HepG2 (cell line): Measurements from ENCODE around the gene HYAL1. TPM values are rescaled to one million over a fixed set of nuclear protein-coding genes. Genes with fewer than 3 reads are reported as not detected.
A peak's percentile ranks its signal among the peaks of the same experiment; 100 is the strongest.

Experiments
- CTCF ChIP-seq: sonication (generic); formaldehyde crosslinking; IDR thresholded peaks from 2 replicates; pipeline ENCODE4 v1.5.0; 2020; ENCODE audit warnings: mild to moderate bottlenecking, missing genetic modification reagents, moderate library complexity
- FOXO4 ChIP-seq: sonication (generic); formaldehyde crosslinking; conservative IDR thresholded peaks from 2 replicates; pipeline ENCODE4 v1.8.1; 2023; ENCODE audit warnings: missing genetic modification reagents
- FOXP4 ChIP-seq: sonication (generic); formaldehyde crosslinking; IDR thresholded peaks from 2 replicates; pipeline ENCODE4 v1.4.0; 2020; ENCODE audit warnings: missing genetic modification reagents
- IRF2 ChIP-seq: IDR thresholded peaks from 2 replicates; pipeline ENCODE4 v1.6.1; 2018; ENCODE audit warnings: missing genetic modification reagents, missing compliant biosample characterization
- MED8 ChIP-seq: sonication (generic); formaldehyde crosslinking; IDR thresholded peaks from 2 replicates; pipeline ENCODE4 v1.8.1; 2023; ENCODE audit warnings: mild to moderate bottlenecking, missing genetic modification reagents; ENCODE audit not compliant: insufficient replicate concordance
- THRA ChIP-seq: sonication (generic); formaldehyde crosslinking; IDR thresholded peaks from 2 replicates; pipeline ENCODE4 v1.4.0; 2020; ENCODE audit warnings: missing genetic modification reagents, borderline replicate concordance
- ZNF33A ChIP-seq: sonication (generic); formaldehyde crosslinking; IDR thresholded peaks from 2 replicates; pipeline ENCODE4 v1.5.1; 2020; ENCODE audit warnings: missing genetic modification reagents, mild to moderate bottlenecking, moderate library complexity, borderline replicate concordance
- ZNF557 ChIP-seq: sonication (generic); formaldehyde crosslinking; IDR thresholded peaks from 2 replicates; pipeline ENCODE4 v1.4.0; 2020; ENCODE audit warnings: missing genetic modification reagents
- ZNF574 ChIP-seq: sonication (generic); formaldehyde crosslinking; IDR thresholded peaks from 2 replicates; pipeline ENCODE4 v1.4.0; 2020; ENCODE audit warnings: missing genetic modification reagents
- polyA plus RNA-seq, 8 experiments: library from polyadenylated mRNA; depleted of rRNA in 3 of 8; stranded (reverse) in 7 of 8; unstranded in 1 of 8; fragments of >200 nt; fragmentation: Illumina TruSeq in 4 of 8; extraction: Trizol in 4 of 8; gene quantifications; 2 replicates each; pipeline versions ENCODE4 v1.2.1 to v1.2.3, GENCODE V29; 2011 to 2016; ENCODE audit warnings: low read depth in 4 of 8, missing spikeins in 1 of 8, mixed read lengths in 1 of 8; ENCODE audit not compliant: insufficient read depth in 1 of 8
- total RNA-seq, 5 experiments: library from RNA; depleted of rRNA; stranded (reverse); fragments of >200 nt; fragmentation: Illumina TruSeq; extraction: Trizol; gene quantifications; 2 replicates each; pipeline ENCODE4 v1.2.3, GENCODE V29; 2016; ENCODE audit warnings: low read depth in 1 of 5

Gene HYAL1
- total and polyA plus RNA-seq, 2 of the 13 experiments (the other 11 are each of a cell fraction or from before 2014, with no cell fraction given) = 76.5 to 193 TPM

GRCh38 chr3:50324351-50325112 is 21.2 kb upstream of the HYAL1 start (continued):
- TF ChIP-seq FOXP4 (CRISPR knock-in tag) (0 out of 2 replicates have a peak, but pooled peaks have one; percentile 35), MED8 (CRISPR knock-in tag) (no peak), ZNF574 (peak; percentile 90), IRF2 (CRISPR knock-in tag) (peak; percentile 68; the same call in 1 of the 2 replicates), CTCF (CRISPR knock-in tag) (peak; percentile 99), ZNF33A (CRISPR knock-in tag) (no peak), FOXO4 (CRISPR knock-in tag) (no peak), THRA (peak; percentile 57; the same call in 1 of the 2 replicates), ZNF557 (CRISPR knock-in tag) (no peak)
